HepG2 (cell line): ENCODE results near the gene RPS8. TPM values are rescaled to one million over a fixed set of nuclear protein-coding genes. Genes with fewer than 3 reads are reported as not detected.

Experiments
- ATF5 ChIP-seq: sonication (generic); formaldehyde crosslinking; IDR thresholded peaks from 2 replicates; pipeline ENCODE4 v1.4.0; 2020; ENCODE audit warnings: mild to moderate bottlenecking, low read depth, missing genetic modification reagents
- CHCHD3 ChIP-seq: sonication (generic); formaldehyde crosslinking; IDR thresholded peaks from 2 replicates; pipeline ENCODE4 v1.8.0; 2022; ENCODE audit warnings: mild to moderate bottlenecking, missing genetic modification reagents, moderate library complexity
- HDAC1 ChIP-seq: sonication (generic); formaldehyde crosslinking; IDR thresholded peaks from 2 replicates; pipeline ENCODE4 v1.5.1; 2020; ENCODE audit warnings: mild to moderate bottlenecking, missing genetic modification reagents
- KIAA2018 ChIP-seq: sonication (generic); formaldehyde crosslinking; IDR thresholded peaks from 2 replicates; pipeline ENCODE4 v1.5.0; 2020; ENCODE audit warnings: mild to moderate bottlenecking, missing genetic modification reagents, borderline replicate concordance
- KLF11 ChIP-seq: IDR thresholded peaks from 2 replicates; pipeline ENCODE4 v1.6.1; 2016; ENCODE audit warnings: missing compliant biosample characterization
- PCBP1 ChIP-seq: fragments of 200-400 bp; formaldehyde crosslinking; IDR thresholded peaks from 2 replicates; pipeline ENCODE4 v1.6.1; 2017; ENCODE audit warnings: mild to moderate bottlenecking, low read depth, low read length, borderline replicate concordance
- PREB ChIP-seq: sonication (generic); formaldehyde crosslinking; IDR thresholded peaks from 2 replicates; pipeline ENCODE4 v1.4.0; 2020; ENCODE audit warnings: missing genetic modification reagents
- RXRA ChIP-seq: sonication (generic); formaldehyde crosslinking; IDR thresholded peaks from 2 replicates; pipeline ENCODE4 v1.5.1; 2020; ENCODE audit warnings: missing genetic modification reagents
- SIN3A ChIP-seq: IDR thresholded peaks from 2 replicates; pipeline ENCODE4 v1.6.1; 2011; ENCODE audit warnings: low read depth, mild to moderate bottlenecking, control low read depth, low read length, borderline replicate concordance
- ZBTB34 ChIP-seq: sonication (generic); formaldehyde crosslinking; IDR thresholded peaks from 2 replicates; pipeline ENCODE4 v1.8.0; 2022; ENCODE audit warnings: mild to moderate bottlenecking, missing genetic modification reagents
- ZBTB7B ChIP-seq: sonication (generic); formaldehyde crosslinking; IDR thresholded peaks from 2 replicates; pipeline ENCODE4 v1.4.0; 2020; ENCODE audit warnings: missing genetic modification reagents
- ZNF207 ChIP-seq: fragments of 450-650 bp; IDR thresholded peaks from 2 replicates; pipeline ENCODE4 v1.6.1; 2016; ENCODE audit warnings: antibody characterized with exemption, borderline replicate concordance
- ZNF598 ChIP-seq: sonication (generic); formaldehyde crosslinking; IDR thresholded peaks from 2 replicates; pipeline ENCODE4 v1.5.1; 2020; ENCODE audit warnings: mild to moderate bottlenecking, missing genetic modification reagents, borderline replicate concordance
- ZNF670 ChIP-seq: sonication (generic); formaldehyde crosslinking; IDR thresholded peaks from 2 replicates; pipeline ENCODE4 v1.8.0; 2022; ENCODE audit warnings: mild to moderate bottlenecking, missing genetic modification reagents, borderline replicate concordance
- ZNF761 ChIP-seq: sonication (generic); formaldehyde crosslinking; conservative IDR thresholded peaks from 2 replicates; pipeline ENCODE4 v1.4.0; 2020; ENCODE audit warnings: mild to moderate bottlenecking, missing genetic modification reagents
- ZSCAN12 ChIP-seq: sonication (generic); formaldehyde crosslinking; IDR thresholded peaks from 2 replicates; pipeline ENCODE4 v1.9.0; 2021; ENCODE audit warnings: mild to moderate bottlenecking, missing genetic modification reagents
- polyA plus RNA-seq, 8 experiments: library from polyadenylated mRNA; depleted of rRNA in 3 of 8; stranded (reverse) in 7 of 8; unstranded in 1 of 8; fragments of >200 nt; fragmentation: Illumina TruSeq in 4 of 8; extraction: Trizol in 4 of 8; gene quantifications; 2 replicates each; pipeline versions ENCODE4 v1.2.1 to v1.2.3, GENCODE V29; 2011 to 2016; ENCODE audit warnings: low read depth in 4 of 8, missing spikeins in 1 of 8, mixed read lengths in 1 of 8; ENCODE audit not compliant: insufficient read depth in 1 of 8
- total RNA-seq, 5 experiments: library from RNA; depleted of rRNA; stranded (reverse); fragments of >200 nt; fragmentation: Illumina TruSeq; extraction: Trizol; gene quantifications; 2 replicates each; pipeline ENCODE4 v1.2.3, GENCODE V29; 2016; ENCODE audit warnings: low read depth in 1 of 5

RPS8 gene
- total and polyA plus RNA-seq, 2 of the 13 experiments (the other 11 are each of a cell fraction or from before 2014, with no cell fraction given), result 2,628 to 2,822 TPM

GRCh38 chr1:44784094-44785028 lies 9.0 kb downstream of the RPS8 start (continued):
- no peak for TF ChIP-seq KIAA2018 (CRISPR knock-in tag)
- TF ChIP-seq KLF11 (CRISPR knock-in tag), result no peak
- TF ChIP-seq ZNF761 (CRISPR knock-in tag), result no peak
- TF ChIP-seq ATF5, result no peak
- peak; percentile 17; the same call in 1 of the 2 replicates for TF ChIP-seq RXRA (CRISPR knock-in tag)
- TF ChIP-seq HDAC1 (CRISPR knock-in tag), result peak; percentile 71; the same call in 1 of the 2 replicates
- TF ChIP-seq PREB (CRISPR knock-in tag), result no peak
- TF ChIP-seq ZBTB7B, result peak; percentile 85
- TF ChIP-seq PCBP1, result no peak
- TF ChIP-seq CHCHD3 (CRISPR knock-in tag), result peak; percentile 74; the same call in 1 of the 2 replicates
- no peak for TF ChIP-seq SIN3A
- no peak for TF ChIP-seq ZSCAN12 (CRISPR knock-in tag)
- peak; percentile 48; the same call in 1 of the 2 replicates for TF ChIP-seq ZNF598 (CRISPR knock-in tag)
- TF ChIP-seq ZBTB34 (CRISPR knock-in tag), result peak; percentile 50; the same call in 1 of the 2 replicates
- no peak for TF ChIP-seq ZNF670 (CRISPR knock-in tag)
- TF ChIP-seq ZNF207, result no peak
